ENCODE measurements around the gene METTL3.
A peak's percentile ranks its signal among the peaks of the same experiment; 100 is the strongest.

- TF ChIP-seq CTCF (IDR thresholded peaks at IDR 0.05) (peak; percentile 82), ZFX (IDR thresholded peaks at IDR 0.05; ENCODE audit: borderline replicate concordance) (no peak)
Observed at GRCh38 chr14:21557084-21557901, 46.2 kb upstream of the METTL3 start.

Measured in 22Rv1 (cell line).